GM21576 (cell line): ENCODE results near the gene WDCP.
"Not testable (repeated sequence)": the region's sequence is repeated elsewhere in the genome, so short reads cannot be mapped to it uniquely, and the experiment has no call there.

Experiments used
- ATAC-seq: cut with Tn5 transposase; IDR thresholded peaks from one replicate; pipeline ENCODE4 v1.9.1; 2021; ENCODE audit warnings: mild to moderate bottlenecking, moderate library complexity; ENCODE audit not compliant: unreplicated experiment

Gene WDCP, protein sequence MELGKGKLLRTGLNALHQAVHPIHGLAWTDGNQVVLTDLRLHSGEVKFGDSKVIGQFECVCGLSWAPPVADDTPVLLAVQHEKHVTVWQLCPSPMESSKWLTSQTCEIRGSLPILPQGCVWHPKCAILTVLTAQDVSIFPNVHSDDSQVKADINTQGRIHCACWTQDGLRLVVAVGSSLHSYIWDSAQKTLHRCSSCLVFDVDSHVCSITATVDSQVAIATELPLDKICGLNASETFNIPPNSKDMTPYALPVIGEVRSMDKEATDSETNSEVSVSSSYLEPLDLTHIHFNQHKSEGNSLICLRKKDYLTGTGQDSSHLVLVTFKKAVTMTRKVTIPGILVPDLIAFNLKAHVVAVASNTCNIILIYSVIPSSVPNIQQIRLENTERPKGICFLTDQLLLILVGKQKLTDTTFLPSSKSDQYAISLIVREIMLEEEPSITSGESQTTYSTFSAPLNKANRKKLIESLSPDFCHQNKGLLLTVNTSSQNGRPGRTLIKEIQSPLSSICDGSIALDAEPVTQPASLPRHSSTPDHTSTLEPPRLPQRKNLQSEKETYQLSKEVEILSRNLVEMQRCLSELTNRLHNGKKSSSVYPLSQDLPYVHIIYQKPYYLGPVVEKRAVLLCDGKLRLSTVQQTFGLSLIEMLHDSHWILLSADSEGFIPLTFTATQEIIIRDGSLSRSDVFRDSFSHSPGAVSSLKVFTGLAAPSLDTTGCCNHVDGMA

DNA sequence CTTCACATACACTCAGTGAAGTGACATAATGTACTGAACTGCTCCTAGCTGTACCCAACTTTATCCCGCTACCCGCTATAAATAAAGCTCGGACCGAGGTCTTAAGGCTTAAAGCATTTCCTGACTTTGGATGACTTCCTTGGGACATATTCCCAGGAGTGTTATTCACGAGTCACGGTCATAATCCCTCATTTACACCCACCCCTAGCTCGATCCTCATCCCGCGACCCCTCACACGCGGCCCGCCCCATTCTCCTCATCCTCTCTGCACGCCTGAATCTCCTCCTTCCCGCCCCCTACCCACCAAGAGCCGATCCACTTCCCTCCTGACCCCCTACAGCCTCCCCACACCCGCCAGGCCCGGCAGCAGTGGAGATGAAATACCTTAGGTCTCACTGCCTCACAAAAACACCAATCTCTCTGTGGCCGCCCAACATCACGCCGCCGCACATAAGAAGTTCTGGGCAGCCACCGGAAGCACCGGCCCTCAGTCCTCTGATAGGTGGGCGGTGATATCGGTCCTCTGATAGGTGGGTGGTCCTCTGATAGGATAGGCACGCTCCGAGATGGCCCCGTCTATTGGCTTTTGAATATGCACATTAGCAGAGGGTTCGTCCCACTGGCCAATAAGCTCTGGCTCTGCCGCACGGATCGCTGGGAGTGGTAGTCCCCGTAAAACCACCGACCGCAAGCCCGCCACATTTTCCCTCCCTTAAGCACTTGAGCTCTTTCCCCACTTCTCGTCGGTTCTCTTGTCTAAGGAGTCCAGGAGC is at the start of gene WDCP:
Gene WDCP, minus strand, starts transcription at position 462 of the 773 bp plus-strand sequence. CDS start 7,897 bp downstream, outside the sequence.
- peak; percentile 99 for ATAC-seq

DNA sequence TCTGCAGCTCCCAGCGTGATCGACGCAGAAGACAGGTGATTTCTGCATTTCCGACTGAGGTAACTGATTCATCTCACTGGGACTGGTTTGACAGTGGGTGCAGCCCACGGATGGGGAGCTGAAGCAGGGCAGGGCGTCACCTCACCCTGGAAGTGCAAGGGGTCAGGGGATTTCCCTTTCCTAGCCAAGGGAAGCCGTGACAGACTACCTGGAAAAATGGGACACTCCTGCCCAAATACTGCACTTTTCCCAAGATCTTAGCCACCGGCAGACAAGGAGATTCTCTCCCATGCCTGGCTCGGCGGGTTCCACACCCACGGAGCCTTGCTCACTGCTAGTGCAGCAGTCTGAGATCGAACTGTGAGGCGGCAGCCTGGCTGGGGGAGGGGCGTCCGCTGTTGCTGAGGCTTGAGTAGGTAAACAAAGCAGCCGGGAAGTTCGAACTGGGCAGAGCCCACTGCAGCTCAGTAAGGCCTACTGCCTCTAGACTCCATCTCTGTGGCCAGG is 48.0 kb upstream of the WDCP start:
- not testable (repeated sequence) for ATAC-seq

DNA sequence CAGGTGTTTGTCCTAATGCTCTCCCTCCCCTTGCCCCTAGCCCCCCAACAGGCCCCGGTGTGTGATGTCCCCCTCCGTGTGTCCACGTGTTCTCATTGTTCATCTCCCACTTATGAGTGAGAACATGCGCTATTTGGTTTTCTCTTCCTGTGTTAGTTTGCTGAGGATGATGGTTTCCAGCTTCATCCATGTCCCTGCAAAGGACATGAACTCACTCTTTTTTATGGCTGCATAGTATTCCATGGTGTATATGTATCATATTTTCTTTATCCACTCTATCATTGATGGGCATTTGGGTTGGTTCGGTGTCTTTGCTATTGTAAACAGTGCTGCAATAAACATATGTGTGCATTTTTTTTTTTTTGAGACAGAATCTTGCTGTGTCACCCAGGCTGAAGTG is 46.1 kb upstream of the WDCP start:
- ATAC-seq = not testable (repeated sequence)

DNA sequence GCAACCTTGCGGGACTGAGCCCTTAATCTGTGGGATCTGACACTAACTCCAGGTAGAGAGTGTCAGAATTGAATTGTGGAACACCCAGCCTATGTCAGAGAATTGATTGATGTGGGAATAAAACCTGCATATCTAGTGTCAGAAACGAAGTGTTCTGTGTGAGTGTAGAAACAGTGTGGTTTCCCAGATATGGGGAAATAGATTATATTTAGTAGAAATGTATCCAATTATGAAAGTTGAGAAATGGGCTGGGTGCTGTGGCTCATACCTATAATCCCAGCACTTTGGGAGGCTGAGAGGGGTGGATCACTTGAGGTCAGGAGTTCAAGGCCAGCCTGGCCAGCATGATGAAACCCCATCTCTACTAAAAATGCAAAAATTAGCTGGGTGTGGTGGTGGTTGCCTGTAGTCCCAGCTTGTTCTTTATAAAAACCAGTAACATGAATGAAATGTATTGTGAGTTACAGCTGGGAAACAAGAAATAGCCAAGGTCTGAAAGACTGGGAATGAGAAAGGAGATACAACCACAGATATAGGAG is 41.7 kb upstream of the WDCP start:
- ATAC-seq = no peak

DNA sequence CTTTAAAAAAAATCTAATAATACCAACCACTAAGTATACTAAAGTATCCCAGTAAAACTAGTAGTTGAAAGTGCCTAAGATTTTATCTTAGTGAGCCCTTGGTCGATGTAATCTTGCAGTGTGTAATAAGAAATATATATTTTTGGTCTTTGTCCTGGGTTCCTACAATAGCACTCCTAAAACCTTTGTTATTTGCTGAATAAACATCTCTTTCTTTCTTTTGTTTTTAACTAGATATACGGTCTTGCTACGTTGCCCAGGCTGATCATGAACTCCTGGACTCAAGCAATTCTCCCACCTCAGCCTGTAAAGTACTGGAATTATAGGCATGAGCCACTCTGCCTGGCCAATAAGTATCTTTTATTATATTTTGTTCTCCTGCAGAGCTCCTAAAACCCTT is 39.8 kb upstream of the WDCP start:
- ATAC-seq = no peak

DNA sequence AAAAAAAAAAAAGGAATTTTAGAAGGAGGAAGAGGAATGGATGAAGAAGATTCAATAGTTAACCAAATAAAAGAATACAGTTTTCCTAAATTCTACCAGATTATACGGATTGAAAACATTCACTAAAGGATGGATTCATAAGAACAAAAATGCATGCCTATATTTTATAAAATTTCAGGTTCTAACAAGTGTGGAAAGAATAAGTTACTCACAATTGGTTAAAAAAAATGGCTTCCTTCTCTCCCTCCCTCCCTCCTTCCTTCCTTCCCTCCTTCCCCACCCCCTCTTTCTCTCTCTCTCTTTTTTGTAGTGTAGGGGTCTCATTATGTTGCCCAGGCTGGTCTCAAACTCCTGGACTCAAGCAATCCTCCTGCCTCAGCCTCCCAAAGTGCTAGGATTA is 39.0 kb upstream of the WDCP start:
- ATAC-seq = no peak

DNA sequence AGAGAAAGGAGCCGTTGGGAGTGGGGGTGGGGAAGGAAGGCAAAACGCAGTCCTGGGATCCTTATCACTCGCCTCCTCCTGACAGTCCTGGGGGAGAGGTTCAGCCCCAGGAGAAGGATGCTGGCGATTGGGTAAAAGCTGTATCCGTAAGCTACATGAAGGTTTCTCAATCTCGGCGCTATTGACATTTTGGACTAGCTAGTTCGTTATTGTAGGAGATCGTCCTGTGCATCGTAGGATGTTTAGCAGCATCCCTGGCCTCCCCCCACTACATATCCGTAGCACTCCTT is 38.0 kb upstream of the WDCP start:
- no peak for ATAC-seq

DNA sequence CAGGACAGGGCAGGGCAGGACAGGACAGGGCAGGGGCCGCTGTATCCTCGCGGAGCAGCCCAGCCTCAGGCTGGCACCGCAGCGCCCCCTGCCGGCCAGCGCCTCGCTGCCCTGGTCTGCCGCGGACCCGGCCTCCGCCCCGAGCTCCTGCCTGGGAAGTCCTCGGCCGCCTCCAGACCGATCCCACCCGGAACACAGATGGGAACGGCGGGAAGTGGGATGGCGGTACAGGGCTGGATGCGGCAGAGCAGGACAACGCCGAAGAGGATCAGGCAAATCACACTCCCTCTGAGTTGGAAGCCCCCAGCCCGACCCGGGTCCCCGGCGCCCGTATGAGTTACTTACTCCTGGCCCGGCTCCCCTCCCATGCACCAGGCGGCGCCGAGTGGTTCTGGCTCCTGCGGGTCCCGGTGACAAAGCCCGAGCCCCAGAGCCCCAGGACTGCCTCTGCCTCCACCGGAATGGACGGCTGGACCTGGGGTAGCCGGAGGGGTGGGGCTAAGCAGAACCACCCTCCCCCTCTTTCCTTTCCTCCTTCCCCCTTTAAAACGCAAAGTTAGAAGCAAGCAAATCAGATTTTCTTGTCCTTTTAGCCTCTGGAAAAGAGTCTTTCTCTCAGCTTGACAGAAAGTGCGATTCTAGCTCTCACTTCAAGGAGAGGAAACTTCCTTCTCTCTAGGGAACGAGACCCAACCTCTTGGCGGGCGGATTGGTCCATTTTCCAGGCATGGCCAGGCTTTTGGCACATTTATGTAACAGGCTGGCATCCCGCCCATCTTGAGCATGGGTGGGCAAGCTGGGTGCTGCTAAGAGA is 37.4 kb upstream of the WDCP start, which contains the start of gene TP53I3:
Gene TP53I3, minus strand, starts transcription at position 449 of the 814 bp plus-strand sequence. CDS start 508 bp downstream, outside the sequence.
- ATAC-seq = peak; percentile 79

DNA sequence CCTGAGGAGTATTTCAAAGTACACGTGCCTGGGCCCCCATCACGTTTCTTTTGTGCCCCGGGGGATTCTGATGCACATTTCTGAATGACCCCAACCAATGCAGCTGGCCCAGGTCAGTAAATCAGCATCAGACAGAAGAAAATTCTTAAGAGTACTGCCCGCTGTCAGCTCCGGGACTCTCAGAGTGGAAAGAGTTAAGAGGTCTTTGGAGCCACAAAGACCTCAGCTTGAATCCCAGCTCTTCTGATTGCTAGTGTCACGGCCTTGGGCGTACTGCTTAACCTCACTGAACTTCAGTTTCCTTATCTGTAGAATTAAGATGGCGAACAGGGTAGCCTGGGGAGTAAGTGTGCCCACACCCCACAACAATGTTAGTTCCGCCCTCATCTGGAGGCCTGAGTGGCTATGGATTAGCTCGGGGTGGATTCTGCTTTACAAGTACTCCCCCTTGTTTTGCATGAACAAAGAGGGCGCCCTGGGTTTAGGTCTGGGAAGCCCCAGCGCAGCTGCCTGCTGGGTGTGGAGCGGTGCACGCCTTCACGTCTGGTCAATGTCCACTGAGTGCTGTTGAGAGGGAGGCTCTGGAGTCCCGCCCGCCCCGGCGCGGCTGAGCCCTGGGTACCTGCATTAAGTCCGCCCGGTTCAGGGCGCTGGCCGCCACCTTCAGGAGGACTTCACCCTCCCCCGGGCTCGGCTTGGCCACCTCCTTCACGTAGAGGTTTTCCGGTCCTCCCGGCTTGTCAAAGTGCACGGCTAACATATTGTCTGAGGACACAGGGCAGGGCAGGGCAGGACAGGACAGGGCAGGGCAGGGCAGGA is 36.6 kb upstream of the WDCP start:
- peak; percentile 74 for ATAC-seq

DNA sequence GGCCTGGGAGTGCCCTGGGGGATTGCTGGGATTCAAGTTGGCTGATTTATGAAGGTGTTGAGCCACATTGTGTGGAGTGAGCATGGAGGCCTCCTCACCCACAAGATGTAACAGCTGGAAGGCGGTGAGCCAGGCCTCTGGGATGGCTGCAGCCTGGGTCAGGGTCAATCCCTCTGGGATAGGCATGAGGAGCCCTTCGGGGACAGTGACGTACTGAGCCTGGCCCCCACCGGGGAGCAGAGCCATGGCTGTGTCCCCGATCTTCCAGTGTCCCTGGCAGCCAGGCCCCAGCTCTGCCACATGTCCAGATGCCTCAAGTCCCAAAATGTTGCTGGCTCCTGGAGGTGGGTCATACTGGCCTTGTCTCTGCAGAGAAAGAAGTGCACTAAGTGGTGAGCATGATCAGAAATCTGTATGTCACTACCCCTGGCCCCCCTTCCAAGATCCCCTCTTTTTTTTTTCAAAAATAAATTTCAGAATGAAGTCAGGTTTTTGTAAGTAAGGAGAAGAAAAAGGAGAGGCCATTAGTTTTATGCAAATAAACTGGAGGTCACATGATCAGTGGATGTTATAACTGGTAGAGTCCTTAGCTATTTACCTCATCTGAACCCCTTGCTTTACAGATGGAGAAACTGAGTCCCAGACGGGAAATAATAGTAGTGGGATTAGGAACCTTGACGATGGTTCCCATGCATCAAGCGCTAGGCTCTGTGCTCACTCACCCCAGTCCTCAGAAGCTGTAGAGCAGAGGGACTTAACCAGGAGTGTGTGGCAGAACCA is 35.8 kb upstream of the WDCP start:
- ATAC-seq = no peak

DNA sequence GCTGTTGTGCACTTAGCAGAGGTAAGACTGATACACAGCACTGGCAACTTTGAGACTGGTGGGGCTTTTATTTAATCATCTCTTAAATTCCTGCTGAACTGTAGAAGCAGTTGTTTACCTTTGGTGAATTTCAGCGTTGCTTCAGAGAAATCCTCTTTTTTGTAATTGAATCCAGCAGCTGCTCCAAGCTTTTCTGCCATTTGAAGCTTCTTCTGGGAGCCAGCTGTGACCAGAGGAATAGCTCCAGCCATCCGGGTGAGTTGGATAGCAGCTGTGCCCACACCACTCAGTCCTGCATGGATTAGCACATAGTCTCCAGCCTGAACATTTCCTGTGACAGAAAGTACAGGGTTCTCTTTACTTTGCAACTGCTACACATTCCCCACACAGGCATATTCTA is 33.5 kb upstream of the WDCP start:
- ATAC-seq = no peak

DNA sequence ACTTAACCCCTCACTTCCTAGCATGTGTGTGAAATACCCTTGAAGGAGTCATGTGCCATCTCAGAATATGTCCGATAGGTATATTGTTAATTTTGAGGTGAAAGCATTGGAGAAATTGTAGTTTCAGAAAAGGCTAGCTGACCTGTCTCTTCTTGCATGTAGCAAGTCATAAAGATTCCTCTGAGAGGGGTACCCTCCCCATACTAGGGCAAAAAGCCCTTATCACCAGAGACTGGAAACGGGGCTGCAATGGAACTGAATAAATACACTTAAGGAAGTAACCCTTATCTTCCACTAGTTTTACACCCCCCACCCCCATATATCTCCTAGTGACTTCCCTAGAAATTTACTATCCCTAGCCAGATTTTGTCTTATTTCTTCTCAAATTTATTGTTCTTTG is 30.7 kb upstream of the WDCP start:
- ATAC-seq = no peak

DNA sequence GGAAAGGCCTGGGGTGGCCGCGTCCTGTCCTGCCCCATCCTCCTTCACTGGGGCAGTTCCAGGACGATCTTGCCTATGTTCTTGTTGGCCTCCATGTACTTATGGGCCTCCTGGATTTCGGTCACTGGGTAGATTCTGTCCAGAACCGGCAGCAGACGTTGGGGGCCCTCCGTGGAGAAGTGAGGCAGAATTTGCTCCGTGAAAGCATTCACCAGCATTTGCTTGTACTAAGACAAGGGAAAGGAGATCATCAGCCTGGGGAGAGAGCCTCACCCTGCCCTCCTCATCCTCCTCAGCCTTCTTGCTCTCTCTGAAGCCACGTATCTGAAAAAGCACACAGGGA is 30.3 kb upstream of the WDCP start:
- no peak for ATAC-seq

DNA sequence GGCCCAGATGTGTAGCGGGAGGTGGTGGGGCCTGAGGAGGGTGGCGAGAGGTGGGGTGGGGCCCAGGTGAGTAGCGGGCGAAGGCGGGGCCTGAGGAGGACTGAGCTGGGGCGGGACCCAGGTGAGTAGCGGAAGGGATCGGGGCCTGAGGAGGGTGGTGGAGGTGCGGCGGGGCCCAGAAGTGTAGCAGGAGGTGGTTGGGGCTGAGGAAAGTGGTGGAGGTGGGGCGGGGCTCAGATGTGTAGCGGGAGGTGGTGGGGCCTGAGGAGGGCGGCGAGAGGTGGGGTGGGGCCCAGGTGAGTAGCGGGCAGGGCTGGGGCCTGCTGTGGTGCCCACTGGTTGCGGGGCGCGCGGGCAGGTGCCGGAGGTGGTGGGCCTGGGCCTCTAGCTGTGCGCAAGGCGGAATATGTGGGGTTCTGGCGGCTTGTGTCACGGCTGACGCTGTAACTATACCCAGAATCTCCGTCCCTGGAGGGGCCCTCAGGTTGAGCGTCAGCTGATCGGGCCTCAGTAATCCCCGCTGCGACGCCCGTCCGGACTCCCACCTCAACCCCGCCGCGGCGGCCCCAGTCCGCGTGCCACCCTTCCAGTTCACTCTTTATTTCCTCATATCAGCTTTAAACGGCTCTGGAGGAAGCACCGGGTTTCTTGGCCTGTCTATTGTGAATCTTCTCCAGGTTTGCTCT is 29.8 kb upstream of the WDCP start:
- peak; percentile 2 for ATAC-seq

DNA sequence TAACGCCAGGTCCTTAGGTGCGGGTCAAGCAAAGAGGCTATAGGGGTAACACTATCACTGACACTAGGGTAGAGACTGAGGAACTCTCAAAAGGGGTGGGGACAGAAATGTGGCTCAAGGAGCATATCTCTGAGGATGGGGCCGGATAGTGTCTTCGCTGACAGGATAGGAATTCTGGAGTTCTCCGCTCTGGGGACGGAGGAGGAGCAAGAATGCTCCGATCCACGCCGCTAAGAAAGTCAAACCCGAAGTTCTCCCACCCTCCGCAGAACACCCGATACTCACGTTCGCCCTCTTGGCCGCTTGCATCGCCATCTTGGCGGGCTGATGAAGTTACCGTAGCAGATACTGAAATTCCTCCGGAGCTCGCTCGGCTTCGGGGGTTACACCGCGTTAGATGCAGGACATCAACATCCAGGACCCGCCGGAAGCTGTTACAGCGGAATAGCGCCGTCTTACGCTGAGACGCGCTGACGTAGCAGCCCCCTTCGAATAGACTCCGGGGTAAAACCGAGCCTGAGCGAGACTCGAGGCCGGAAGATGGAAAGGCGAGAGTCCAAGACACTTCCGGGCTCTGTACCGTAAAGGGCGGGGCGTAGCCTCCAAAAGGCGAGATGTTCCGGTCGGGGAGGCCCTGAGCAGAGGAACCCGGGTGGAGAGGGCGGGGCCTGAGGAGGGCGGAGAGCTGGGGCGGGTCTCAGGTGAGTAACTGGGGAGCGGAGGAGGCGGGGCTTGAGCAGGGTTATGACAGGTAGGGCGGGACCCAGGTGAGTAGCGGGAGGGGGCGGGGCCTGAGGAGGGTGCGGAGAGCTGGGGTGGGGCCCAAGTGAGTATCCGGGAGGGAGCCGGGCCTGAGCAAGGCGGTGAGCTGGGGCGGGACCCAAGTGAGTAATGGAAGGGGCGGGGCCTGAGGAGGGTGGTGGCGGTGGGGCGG is 29.0 kb upstream of the WDCP start, which contains the start of gene SF3B6:
Gene SF3B6, minus strand, starts transcription at position 412 of the 934 bp plus-strand sequence. Its CDS starts 97 bp downstream, at position 315.
- peak; percentile 93 for ATAC-seq

DNA sequence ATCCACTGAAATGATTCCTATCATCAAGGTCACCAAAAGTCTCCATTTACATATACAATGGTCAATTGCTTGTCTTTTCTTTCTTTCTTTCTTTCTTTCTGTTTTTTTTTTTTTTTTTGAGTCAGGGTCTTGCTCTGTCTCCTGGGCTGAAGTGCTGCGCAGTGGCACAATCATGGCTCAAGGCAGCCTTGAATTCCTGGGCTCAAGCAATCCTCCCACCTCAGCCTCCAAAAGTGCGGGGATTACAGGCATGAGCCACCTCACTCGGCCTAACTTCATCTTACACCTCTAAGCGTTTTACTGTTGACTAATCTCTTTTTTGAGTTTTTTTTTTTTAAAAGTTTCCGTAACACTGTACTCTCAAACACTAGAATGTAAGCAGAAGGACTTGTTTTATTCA is 28.1 kb upstream of the WDCP start:
- ATAC-seq = no peak

DNA sequence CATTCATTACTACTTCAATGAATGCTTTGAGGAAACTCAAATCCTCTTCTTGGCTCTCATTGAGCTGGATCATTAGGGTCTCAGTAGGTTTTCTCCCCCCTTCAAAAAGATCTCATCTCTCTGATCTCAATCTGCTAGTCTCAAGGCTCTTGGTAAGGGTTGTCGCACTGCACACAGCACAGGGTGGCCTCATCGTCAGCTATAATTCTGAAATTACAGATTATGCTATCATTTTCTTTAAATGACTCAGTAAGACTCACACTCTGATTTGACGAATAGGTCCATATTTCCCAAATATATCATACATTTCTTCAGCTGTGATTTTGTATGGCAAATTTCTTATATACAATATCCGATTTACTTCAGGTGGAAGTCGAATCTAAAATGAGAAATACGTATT is 26.6 kb upstream of the WDCP start:
- no peak for ATAC-seq
